HG03025 (cell line): ENCODE data around the gene LGSN.
"Not testable (repeated sequence)": the region's sequence is repeated elsewhere in the genome, so short reads cannot be mapped to it uniquely, and the experiment has no call there.

Source experiments
- ATAC-seq: cut with Tn5 transposase; IDR thresholded peaks from one replicate; pipeline ENCODE4 v1.9.1; 2021; ENCODE audit warnings: mild to moderate bottlenecking, moderate library complexity; ENCODE audit not compliant: unreplicated experiment, low FRiP score

Gene LGSN, protein sequence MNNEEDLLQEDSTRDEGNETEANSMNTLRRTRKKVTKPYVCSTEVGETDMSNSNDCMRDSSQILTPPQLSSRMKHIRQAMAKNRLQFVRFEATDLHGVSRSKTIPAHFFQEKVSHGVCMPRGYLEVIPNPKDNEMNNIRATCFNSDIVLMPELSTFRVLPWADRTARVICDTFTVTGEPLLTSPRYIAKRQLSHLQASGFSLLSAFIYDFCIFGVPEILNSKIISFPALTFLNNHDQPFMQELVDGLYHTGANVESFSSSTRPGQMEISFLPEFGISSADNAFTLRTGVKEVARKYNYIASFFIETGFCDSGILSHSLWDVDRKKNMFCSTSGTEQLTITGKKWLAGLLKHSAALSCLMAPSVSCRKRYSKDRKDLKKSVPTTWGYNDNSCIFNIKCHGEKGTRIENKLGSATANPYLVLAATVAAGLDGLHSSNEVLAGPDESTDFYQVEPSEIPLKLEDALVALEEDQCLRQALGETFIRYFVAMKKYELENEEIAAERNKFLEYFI

DNA sequence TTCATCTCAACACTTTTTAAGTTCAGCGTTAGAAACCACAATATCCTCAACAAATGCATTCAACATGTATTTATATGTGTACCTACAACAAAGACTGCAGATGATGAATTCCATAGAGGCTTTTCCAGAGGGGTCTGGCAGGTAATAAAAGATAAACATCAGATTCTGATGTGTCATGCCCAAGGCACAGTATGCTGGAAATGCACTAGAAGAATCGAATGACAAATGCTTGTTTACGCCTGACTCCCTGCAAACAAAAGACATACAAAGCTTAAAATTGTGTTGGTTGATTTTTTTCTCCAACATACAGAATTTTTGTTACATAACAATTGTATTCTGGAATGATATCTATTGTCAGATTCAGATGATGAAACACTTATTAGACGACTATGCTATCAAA, at the start of gene LGSN:
Gene LGSN (minus strand): TSS at position 45 of the 400 bp plus-strand sequence. CDS start 40 bp downstream, at position 5.
- no peak for ATAC-seq

DNA sequence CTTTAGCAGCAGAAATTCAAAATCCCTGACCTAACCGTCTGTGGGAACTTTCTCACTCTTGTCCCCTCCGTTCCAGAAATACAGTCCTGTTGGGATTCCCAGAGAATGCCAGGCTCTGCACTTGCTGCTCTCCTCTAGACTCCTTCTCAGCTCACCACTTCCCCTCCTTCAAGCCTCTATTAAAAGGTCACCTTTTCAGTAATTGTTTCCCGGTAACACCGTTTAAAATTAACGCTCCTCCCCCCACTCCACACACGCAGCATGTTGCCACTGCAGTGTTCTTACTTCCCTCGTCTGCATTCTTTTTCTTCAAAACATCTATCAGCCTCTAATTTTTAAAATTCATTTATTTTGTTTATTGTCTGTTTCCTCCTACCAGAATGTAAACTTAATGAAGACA, 48.6 kb upstream of the LGSN start:
- ATAC-seq, result no peak

DNA sequence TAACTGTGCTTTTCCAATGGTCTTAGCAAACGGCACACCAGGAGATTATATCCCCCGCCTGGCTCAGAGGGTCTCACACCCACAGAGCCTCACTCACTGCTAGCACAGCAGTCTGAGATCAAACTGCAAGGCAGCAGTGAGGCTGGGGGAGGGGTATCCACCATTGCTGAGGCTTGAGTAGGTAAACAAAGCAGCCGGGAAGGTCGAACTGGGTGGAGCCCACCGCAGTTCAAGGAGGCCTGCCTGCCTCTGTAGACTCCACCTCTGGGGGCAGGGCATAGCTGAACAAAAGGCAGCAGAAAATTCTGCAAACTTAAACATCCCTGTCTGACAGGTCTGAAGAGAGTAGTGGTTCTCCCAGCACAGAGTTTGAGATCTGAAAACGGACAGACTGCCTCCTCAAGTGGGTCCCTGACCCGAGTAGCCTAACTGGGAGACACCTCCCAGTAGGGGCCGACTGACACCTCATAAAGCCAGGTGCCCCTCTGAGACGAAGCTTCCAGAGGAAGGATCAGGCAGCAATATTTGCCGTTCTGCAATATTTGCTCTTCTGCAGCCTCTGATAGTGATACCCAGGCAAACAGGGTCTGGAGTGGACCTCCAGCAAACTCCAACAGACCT, 42.8 kb upstream of the LGSN start:
- ATAC-seq, result not testable (repeated sequence)

DNA sequence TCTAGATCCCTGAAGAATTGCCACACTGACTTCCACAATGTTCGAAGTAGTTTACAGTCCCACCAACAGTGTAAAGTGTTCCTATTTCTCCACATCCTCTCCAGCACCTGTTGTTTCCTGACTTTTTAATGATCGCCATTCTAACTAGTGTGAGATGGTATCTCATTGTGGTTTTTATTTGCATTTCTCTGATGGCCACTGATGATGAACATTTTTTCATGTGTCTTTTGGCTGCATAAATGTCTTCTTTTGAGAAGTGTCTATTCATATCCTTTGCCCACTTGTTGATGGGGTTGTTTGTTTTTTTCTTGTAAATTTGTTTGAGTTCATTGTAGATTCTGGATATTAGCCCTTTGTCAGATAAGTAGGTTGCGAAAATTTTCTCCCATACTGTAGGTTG, 37.6 kb upstream of the LGSN start:
- not testable (repeated sequence) for ATAC-seq

DNA sequence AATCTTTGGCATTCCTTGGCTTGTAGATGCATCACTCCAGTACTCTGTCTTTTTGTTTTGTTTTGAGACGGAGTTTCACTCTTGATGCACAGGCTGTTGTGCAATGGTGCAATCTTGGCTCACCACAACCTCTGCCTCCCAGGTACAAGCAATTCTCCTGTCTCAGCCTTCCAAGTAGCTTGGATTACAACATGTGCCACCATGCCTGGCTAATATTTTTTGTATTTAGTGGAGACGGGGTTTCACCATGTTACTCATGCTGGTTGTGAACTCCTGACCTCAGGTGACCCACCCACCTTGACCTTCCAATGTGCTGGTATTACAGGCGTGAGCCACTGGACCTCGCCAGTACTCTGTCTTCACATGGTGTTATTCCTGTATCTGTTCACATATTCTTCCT, 35.8 kb upstream of the LGSN start:
- no peak for ATAC-seq

DNA sequence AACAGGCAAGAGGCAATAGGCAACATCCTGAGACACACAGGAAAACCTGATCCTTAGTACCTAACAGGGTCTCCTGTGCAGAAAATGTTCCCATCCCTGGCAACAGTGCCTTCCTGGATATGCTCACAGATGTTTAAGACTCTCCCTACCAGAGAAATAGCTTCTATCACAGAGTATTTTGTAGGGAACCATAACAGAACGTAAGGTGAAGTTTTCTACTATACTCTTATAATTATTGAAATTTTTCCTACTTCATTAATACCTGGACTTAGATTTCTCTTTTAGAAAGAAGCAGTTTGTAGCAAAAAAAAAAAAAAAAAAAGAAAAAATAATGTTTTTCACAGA, 33.5 kb upstream of the LGSN start:
- no peak for ATAC-seq

DNA sequence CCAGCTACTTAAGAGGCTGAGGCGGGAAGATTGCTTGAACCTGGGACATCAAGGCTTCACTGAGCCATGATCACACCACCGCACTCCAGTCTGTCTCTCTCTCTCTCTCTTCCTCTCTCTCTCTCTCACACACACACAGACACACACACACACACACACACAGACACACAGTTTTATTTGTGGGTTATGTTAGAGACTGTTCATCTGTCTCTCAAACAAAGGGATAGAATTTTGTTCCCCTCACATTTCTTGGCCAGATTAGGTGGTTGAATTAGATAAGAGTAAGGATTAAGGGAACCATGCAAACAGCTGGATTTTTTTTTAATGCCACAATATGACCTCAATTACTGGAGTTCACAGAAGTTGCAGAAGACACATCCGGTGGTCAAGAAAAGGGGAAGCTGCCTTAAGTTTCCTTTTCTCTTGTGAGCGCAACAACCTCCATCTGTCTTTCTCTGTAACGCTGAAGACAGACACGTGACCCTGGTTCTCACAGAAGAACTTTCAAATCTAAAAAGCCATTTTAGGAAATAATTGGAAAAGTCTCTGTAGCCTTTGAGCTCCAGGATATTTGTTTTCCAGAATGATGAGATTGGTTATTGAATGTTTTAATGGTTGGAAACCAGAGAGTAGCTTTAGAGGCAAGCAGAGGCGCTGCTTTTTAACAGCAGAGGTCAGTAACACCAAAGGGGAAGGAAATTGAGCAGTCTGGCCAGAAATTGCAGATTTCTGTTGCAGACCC, 32.9 kb upstream of the LGSN start:
- ATAC-seq, result peak; percentile 96

DNA sequence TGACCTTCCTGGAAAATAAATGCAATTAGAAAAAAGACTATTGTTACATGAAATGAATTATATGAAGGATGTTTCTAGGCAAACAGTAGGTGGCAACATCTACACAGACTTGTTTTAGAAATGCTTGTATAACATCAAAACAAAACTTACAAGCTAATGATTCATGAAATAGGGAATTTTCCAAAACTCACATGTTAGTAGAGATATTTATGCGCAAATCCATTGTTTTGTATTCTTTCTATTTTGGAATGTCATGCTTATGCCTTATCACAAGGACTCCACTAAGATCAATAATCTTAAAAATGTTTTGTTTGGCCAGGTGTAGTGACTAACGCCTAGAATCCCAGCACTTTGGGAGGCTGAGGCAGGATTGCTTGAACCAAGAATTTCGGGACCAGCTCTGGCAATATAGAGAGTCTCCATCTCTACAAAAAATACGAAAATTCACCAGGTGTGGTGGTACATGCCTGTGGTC, 32.3 kb upstream of the LGSN start:
- no peak for ATAC-seq

DNA sequence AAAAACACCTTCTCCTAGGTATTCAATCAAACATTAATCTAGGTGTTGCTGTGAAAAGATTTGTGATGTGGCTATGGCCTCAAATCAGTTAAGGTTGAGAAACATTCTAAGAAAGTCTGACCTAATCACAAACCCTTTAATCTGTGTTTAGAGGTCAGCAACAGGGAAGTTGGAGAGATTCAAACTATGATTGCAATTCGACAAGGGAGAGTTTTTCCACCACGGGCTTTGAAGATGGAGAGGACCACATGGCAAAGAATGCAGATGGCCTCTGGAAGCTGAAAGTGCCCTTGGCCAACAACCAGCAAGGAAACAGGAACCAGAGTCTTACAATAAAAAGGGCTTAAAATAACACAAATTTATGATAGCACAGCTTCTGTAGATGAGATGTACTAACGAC, 29.6 kb upstream of the LGSN start:
- ATAC-seq, result no peak

DNA sequence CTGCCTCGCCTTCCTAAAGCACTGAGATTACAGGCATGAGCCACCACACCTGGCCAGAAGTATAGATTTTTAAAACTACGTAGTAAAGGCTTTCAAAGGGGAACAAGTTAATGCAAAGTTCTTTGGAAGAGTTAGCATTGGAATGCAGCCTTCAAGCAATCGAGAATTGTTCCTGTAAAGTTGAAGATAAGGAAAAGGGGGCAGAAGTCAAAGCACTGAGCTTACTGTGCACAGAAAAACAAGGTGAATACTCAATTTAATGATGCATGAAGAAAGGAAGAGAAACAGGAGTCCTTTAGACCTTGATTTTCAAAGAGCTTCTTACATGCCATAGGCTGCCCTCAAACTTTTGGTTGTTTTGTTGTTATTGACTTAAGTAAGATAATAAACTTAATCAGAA, 29.1 kb upstream of the LGSN start:
- ATAC-seq, result no peak

DNA sequence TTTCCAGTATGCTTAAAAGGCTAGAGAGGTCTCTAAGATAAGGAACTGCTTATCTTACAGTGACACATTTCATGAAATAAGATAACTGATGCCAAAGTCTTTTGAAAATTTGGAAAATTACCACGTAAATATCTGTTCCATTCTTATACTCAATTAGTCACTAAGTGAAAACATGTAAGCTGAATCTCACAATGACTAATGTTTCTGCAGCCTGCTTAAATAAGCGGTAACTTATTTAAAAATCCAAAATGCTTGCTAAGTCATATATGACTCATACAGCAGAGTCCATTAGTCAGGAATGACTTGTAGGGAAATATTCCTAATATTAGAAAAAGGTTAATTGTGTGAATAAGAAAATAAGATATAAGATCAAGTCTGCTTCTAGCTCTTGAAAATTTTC, 27.8 kb upstream of the LGSN start:
- ATAC-seq, result no peak

DNA sequence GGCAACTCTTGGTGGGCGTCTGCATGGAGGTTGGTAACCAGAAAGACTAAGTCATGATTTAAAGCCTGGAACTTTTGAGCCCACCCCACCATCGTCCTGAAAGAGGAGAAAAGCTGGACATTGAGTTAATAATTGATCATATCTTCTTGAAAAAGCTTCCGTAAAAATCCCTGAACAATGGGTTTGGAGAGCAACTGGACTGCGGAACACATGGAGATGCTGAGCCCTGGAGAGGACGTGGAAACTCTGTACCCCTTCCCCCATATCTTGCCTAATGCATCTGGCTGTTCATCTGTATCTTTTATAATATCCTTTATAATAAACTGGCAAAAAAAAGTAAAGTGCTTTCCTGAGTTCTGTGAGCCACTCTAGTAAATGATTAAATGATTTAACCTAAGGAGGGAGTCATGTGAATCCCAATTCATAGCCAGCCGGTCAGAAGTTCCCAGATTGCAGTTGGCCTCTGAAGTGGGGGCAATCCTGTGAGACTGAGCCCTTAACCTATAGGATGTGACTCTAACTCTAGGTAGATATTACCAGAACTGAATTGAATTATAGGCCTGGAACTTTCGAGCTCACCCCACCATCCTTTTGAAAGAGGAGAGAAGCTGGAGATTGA, 26.5 kb upstream of the LGSN start:
- ATAC-seq, result no peak

DNA sequence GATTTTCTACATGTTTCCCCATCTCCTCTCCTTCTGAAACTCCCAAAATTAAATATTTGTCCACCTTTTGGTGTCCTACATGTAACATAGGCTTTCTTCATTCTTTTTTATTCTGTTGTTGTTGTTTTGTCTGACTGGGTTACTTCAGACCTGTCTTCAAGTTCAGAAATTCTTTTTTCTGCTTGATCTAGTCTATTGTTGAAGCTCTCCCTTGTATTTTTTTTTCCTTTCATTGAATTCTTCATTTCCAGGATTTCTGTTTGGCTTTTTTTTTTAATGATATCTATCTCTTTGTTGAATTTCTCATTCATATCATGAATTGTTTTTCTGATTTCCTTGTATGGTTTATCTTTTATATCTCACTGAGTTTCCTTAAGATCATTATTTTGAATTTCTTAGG, 20.6 kb upstream of the LGSN start:
- ATAC-seq, result no peak

DNA sequence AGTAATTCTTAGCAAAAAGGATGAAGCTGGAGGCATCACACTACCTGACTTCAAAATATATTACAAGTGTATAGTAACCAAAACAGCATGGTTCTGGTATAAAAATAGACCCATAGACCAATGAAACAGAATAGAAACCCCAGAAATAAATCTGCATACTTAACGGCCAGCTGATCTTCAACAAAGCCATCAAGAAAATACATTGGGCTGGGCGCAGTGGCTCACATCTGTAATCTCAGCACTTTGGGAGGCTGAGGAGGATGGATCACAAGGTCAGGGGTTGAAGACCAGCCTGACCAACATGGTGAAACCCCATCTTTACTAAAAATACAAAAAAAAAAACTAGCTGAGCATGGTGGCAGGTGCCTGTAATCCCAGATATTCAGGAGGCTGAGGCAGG, 14.9 kb upstream of the LGSN start:
- ATAC-seq, result not testable (repeated sequence)

DNA sequence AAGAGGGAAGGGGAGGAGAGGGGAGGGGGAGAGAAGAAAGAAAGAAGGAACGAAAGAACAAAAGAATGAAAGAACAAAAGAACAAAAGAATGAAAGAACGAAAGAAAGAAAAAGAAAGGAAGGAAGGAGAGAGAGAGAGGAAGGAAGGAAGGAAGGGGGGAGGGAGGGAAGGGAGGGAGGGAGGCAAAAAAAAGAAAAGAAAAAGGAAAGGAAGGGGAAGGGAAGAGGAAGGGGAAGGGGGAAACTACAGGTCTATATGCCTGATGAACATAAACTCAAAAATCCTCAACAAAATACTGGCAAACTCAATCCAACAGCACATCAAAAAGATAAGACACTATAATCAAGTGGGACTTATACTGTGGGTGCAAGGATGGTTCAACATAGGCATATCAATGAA, 13.7 kb upstream of the LGSN start:
- no peak for ATAC-seq

DNA sequence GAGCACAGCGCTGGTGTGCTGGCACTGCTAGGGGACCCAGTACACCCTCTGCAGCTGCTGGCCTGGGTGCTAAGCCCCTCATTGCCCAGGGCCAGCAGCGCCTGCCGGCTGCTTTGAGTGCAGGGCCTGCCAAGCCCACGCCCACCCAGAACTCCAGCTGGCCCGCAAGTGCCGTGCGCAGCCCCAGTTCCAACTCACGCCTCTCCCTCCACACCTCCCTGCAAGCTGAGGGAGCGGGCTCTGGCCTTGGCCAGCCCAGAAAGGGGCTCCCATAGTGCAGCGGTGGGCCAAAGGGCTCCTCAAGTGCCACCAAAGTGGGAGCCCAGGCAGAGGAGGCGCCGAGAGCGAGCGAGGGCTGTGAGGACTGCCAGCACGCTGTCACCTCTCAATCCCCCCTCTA, 6.8 kb upstream of the LGSN start:
- not testable (repeated sequence) for ATAC-seq

DNA sequence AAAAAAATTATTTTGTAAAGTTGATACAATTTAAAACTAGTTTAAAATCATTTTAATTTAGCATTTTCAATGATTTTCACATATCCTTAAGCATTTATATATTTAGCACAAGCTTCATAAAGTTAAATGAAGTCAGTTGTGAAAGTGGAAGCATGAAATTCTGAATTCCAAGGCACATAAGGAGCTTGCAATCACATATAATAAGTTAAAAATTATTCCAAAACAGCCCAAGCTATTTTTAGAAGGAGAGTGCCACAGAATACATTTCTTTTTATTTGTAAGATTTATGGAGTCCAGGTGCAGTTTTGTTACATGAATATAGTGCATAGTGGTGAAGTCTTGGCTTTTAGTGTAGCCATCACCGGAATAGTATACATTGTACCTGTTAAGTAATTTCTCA, 3.2 kb upstream of the LGSN start:
- ATAC-seq, result no peak

DNA sequence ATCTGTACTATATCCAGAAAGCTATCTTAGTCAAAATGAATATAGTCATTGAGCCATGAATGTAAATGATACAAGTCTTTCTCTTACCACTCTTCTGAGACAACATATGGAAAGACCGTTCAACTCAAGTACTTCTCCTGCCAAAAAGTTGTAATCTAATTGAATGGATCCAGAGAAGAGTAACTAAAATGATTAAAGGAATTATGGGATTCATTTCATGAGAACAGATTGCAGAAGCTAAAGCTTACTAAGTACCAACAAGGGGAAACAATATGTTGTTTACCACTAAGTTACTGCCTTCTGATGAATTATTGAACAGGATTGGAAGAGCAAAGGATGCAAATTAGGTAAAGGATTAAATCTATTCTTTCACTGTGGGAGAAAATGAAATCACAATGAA, 2.0 kb upstream of the LGSN start:
- no peak for ATAC-seq

DNA sequence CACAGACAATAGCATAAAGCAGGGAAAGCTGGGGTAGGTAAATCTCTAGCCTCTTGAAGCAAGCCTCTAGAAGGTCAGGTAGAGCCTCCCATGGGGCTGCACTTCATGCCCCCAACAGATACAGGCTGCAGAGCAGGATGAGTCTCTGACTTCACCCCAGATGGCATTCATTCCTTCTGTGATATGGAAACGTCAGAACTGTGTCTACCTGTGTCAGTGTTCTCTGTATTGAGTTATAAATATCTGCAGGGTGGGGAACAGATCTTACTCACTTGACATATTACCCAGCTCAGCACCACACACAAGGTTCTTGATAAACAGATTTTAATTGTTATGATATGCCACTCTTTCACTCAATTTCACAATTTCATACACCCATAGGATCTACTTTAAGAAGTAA, 2.1 kb downstream of the LGSN start:
- no peak for ATAC-seq

DNA sequence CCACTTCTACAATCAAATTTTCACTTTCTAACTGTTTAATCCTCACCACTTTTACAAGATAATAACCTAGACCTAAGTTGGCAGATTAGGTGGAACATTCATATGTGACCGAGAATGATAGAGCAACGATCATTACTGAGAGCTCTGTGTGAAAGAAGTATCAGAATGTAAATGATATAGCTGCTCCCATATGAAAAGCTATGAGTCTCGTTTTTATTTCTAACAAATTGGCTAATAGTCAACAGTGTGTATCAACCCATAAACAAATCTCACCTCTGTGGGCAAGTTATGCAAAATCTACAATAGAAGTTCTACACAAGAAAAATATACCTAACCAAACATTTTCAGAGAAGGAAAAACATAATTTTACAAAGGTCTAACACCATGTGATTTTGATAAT, 3.7 kb downstream of the LGSN start:
- ATAC-seq, result no peak

DNA sequence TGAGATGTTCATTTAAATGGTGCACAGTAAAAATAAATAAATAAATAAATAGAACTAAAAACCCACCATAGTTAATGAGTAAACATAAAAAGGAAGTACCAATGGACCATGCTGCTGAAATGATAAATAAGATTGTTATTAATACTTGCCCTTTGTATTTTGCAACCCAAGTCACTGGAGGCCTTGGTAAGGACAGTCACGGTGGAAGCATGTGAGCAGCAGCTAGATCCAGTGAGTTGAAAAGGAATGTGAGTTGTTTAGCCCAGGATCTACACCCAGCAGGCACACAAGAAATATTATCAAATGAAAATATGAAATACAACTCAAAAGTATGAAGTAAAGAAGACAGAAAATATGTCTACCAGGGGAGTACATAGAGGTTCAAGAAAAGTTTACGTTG, 6.7 kb downstream of the LGSN start:
- ATAC-seq, result no peak
